GM18499 (cell line): ENCODE data around the gene ATP2B3.
A peak's percentile ranks its signal among the peaks of the same experiment; 100 is the strongest.
"Not testable (repeated sequence)": the region's sequence is repeated elsewhere in the genome, so short reads cannot be mapped to it uniquely, and the experiment has no call there.

Experiments used
- ATAC-seq: cut with Tn5 transposase; IDR thresholded peaks from one replicate; pipeline ENCODE4 v1.9.1; 2021; ENCODE audit warnings: moderate number of reproducible peaks; ENCODE audit not compliant: insufficient read depth, unreplicated experiment

ATP2B3 gene

DNA sequence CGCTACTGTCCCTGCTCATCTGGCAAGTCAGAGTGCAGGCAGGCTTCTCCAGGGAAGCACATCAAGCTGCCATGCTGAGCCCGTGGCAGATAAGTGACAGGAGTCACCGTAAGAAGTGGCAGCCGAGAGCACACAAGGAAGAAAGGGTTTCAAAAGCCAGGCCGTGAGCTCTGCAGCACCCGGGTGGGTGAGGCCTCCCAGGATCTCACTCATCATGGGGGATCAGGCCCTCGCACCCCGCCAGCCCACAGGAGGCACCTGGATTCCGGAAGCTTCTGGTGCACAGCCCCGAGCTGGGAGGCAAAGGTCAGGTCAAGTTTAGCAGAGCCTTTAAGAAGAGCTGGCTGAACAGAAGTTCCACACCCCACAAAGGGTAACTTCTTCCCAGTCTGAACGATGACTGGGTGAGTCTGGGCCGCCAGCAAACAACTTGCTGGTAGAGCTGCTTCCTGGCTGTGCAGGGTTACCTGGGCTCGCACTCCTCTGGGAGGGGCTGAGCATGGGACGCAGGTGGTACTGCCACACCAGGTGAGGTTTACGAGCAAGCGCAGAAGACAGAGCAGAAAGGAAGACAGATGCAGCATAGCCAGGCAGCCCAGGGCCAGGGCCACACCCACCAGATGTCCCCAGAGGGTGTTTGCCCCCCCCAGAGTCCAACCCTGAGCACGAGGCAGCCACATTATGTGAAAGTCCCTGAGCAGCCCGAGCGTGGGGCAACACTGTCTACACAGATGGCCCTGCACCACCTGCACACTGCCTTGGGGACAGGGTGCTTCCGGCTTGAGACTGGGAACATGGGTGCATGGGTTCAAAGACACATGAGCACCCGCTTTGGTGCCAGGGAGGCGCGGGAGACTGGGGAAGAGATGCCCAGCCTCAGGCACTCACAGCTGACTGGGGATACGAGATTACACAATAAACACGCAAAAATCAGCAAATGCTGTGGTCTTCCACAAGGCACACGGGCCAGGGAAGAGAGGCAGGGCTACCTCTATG lies 73.8 kb downstream of the ATP2B3 start:
- ATAC-seq, result no peak

DNA sequence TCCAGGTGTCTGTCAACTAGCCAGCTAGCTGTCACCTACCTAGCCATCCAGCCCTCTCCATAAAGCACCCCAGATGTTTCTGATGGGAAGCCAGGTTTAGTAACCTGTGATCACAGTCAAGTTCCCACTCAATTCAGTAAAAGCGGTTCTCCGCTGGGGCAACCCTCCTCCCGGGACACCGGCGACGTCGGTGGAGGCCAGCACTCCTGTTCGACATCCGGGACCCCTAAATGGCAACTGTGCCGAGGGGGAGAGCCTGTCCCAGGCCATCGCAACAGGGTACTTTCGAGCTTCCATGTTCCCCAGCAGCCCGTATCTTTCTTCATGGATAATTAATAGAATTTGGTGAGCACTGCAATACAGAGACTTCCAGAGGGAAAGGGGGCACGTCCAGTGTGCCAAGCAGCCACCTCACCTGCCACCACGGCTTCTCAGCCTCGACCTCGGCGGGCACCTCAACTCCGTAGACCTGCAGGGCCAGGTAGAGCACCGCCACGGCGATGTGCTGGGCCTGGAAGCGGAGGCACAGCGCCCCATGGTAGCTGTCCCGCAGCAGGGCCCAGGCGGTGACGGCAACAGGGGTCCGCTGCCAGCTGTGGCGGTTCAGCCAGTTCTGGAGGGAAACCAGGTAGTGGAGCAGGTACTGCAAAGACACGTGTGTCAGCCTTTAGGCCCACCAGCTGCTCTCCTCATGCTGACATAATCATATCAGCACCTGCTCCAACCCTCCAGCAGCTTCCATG lies 74.8 kb downstream of the ATP2B3 start:
- ATAC-seq, result no peak

DNA sequence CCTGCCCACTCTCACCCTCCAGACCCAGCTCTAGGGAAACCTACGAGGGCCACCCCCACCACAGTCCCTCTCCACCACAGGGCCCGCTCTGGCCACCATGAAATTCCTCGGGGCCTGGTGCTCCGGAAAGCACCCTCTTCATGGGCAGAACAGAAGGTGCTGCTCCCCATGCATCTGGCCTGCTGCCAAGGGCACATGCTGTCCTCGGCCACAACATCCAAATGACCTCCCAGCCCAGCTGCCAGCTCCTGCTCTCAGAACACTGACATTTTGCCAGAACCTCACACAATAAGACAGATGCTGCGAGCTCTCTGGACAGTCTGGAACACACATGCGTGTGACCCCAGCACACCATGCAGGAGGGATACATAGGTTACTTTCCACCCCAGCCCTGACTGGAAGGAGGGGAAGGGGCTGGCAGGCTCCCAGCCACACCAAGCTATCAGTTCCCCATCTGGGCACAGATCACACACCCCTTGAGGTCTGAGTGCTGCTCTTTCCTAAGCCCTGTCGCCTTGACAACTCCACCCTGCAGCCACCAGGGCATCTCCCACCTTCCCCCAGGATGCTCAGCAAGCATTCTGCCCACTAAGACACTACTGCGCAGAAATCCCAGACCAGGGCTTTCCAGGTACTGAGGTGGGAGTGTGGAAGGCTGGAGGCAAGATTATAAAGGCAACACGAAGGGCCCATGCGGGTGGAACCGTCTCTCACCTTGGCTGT lies 75.7 kb downstream of the ATP2B3 start:
- no peak for ATAC-seq

DNA sequence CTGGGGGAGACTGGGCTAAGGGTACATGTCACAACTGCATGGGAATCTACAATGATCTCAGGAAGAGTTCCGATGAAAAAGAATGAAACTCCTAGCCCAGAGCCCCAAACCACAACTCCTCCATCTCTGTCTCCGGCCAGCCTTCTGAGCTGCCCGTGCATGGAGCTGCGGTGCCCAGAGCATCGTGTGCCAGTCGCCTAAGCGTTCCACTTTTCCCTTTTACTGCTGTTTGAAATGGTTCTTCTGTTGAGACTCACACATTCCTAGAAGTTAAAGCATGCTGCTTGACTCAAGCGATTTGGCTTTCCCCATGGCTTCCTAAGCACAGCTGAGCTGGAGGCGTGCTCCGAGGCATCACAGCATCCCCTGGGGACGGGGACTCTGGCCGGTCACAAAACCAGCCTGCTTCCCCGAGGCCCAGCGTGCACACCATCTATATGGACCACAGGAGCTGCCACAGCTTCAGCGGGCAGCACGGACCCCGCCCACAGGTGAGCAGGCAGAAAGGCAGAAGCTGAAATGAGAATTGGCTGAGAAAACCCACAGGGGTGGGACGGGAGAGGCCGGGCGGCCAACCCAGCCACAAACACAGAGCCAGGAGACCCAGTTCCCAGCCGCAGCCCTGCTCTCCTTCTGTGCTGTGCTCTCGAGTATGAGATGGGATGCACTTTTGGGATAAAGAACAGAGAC lies 76.5 kb downstream of the ATP2B3 start:
- no peak for ATAC-seq

DNA sequence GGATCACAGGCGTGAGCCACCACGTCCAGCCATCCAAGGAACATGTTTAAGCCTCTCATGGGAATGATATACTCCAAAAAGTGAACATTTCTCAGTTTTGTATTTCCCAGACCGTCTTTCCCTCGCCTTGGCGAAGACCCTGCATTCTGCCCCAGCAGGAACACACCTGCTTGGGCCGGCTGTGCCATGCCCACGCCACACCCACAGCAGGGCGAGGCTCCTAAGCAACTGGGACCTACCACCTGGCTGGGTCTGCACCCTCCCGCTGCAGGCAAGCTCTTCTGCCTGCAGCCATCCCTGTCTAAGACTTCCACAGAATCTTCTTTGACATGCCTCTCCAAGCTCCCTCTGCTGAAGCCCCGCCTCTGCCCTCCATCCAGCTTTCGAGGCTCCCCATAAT lies 77.9 kb downstream of the ATP2B3 start:
- no peak for ATAC-seq

DNA sequence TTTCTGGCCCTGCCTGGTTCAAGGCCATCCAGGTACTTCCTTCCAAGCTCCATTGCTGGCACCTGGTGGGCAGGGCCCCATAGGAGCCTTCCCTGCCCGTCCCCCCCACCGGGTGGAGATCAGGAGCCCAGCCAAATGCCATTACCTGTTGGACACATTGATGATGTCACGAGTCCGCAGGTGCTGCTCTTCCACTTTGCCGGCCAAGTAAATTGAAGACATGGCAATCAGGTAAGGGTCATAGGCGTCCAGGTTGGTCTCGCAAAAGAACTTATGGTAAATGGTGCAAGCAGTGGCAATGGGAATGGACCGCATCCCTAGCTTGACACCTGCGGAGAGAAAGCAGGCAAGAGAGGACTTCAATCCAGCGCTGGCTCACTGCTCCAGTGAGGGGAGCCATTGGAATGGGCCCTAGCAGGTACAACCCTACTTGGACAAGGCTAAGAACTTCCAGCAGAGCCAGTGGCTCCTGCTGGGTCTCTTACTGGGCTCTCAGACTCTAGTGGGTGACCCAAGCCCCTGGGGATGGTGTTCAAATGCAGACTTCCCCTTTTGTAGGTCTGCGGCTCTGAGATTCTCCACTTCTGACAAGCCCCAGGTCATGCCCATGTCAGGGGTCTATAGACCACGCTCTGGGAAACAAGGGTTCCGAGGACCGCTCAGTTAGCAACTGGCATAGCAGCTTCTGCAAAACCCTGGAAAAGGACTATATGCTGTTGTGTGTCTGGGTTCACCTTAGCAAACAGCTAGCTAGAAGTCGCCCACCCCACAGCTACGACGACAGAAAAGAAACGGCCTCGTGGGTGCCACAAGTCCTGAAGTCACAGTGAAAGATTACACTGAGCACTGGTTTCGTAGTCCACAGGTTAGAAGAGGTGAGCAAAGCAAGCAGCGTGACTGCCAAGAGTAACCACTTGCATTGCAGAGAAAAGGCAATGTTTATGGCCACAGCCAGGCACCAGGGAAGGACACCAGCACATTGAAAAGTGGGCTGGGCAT lies 78.7 kb downstream of the ATP2B3 start:
- ATAC-seq, result no peak

DNA sequence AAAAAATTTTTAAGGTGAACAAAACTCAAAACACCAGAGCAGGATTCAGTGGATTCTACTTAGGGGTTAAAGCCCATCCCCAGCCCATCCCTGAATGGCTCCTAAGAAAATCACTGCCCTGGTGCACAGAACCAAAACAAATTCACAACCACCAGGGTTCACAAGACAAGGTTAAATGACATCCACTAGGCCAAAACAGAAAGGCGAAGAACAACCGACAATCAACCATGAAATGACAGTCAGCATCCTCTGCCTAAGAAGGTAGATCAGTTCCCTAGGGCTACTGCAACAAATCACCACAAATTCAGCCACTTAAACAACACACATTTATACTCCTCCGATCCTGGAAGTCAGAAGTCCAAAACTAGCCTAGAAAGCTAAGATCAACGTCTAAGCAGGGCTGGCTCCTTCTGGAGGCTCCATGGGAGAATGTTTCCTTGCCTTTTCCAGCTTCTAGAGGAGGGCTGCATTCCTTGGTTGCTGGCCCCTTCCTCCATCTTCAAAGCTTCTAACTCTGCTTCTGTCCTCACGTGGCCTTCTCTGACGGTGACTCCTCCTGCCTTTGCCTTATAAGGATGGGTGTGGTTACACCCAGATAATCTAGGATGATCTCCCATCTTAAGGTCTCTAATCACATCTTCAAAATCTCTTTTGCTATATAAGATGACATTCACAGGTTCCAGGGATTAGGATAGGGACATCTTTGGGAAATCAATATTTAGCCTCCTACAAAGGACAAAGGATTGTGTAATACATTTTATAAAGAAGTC lies 79.7 kb downstream of the ATP2B3 start:
- no peak for ATAC-seq

DNA sequence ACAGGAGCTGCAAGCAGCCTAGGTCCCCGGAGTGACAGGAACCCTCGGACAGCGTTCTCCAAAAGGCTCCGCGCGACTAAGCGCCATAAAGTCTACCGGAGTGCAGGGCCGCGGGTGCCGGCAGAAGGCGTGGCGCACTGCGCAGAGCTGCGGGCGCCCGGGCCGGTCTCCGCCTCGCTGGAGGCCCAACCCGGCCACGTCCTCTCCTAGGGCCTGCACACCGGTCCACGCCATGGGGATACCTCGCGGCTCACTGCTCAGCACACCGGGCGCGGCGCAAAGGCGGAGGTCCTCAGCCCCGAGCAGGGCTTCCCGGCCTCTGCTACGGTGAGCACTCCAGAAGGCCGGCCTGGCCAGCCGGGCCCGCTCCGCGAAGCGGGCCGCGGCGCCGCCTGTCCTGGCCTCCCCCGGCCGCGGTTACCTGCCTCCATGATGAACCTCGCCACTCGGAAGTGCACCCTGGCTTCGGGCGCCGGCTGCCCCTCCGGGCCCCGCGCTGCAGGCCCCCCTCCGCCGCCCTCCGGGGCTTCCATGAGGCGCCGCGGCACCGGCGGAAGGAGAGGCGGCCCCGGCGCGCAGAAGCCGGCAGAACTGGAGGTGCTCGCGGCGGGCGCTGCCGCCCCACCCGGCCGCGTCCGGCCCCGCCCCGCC lies 81.2 kb downstream of the ATP2B3 start, which contains the start of gene CCNQ:
Gene CCNQ, minus strand, starts transcription at position 599 of the 651 bp plus-strand sequence. Its CDS starts 66 bp downstream, at position 533.
- peak; percentile 12 for ATAC-seq

DNA sequence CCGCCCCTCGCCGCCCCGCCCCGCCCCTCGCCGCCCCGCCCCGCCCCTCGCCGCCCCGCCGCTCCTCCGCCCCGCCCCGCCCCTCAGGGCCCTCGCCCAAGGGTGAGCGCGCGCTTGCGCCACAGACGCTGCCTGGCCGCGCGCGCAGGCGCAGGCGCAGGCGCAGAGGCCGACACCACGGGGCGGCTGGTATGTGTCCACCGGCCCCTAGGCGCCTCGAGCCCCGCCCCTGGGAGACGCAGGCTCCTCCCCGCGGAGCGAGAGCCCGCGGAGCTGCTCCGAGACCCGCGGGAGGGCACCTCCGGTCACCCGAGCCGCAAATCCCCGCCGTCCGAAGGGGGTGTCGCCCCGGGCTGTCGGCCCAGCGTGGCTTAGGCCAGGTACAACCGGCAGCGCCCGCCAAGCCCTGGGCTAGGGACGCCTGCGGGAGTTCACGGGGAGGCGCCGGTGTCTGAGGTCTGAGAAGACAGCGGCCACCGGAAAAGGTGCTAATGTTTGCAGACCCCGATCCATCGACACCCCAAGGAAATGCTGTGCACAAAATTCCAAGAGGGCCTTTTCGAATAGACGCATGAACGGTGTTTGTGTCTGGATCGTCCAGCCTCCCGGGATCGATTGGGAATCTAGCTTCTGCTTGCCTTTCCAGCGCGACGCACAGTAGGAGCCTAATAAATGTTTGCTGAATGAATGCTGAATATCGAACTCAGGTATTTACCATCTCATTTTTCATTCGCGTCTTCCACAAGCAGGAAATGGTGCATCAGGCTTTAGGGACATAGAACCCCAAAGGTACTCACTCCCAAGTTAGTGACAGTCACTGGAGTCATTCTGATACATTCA lies 82.0 kb downstream of the ATP2B3 start:
- ATAC-seq, result peak; percentile 46

DNA sequence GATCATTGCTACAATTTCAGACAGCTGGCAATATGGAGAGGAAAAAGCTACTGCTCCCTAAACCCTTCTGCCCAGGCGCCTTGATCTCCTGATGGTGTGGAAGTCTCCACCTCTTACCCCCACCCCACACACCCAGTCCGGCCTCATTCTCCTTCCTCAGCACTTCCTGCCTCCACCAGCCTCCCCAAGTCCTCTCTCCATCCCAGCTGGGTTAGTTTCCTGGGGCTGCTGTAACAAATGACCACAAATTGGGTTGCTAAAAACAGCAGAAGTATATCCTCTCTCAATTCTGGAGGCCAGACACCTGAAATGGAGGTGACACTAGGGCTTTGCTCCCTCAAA lies 82.6 kb downstream of the ATP2B3 start:
- no peak for ATAC-seq

DNA sequence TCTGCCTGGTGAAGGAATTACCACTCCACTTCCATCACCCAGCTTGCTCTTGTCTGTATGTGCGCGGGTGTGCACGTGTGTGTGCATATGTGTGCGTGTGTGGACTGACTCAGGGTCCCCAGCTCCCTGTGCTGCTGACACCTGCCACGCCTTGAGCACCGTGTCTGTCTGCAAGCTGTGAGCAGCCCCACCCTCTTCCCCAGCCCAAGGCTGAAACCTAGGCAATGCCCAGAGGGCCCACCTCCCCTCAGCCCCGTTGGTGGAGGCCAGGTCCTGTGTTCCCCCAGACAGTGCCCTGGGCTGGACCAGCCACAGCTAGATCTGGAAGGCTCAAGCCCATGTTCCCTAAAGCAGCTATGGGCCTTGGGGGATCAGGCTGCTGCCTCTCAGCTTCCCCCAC lies 83.5 kb downstream of the ATP2B3 start:
- ATAC-seq, result no peak

DNA sequence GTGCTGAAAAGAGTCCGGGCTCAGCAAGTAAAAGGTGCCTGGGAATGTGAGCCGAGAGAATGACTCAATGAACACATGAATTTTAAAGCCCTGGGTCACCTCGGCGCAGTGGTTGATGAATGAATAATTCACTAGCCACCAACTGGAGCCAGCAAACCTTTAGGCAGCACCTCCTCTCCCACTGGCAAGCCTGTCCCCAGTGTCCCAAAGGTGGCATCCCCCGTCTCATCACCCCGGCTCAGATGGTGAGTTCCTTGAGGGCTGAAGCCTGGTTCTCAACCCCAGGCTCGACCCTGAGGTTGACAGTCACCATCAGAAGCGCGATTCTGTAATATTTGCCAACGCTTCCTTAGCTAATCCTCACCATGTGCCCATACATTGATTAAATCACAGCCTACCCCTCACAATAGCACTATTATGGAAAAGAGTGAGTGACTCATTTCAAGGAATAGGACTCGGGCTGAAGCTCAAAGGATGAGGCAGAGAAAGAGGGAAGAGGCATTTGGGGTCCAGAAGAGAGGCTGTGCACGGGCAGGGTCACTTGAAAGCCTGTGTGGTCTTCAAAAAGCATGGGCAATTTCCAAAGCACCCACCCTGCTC lies 84.2 kb downstream of the ATP2B3 start:
- no peak for ATAC-seq

DNA sequence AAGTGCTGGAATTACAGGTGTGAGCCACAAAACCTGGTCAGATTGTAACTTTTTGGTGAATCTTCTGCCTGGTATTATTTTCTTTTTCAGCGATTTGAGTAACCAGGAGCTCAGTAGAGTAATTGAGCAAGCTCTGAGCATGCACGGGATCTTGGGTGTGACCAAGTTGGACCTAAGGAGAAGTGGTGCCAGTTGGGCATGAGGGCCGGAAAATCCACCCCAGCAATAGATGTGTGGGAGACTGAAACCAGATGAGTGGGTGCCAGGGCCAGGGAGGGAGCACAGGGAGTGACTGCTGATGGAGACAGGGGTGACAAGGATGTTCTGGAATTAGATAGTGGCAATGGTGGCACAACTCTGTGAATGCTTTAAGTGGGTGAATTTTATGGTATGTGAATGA lies 85.2 kb downstream of the ATP2B3 start:
- ATAC-seq, result no peak

DNA sequence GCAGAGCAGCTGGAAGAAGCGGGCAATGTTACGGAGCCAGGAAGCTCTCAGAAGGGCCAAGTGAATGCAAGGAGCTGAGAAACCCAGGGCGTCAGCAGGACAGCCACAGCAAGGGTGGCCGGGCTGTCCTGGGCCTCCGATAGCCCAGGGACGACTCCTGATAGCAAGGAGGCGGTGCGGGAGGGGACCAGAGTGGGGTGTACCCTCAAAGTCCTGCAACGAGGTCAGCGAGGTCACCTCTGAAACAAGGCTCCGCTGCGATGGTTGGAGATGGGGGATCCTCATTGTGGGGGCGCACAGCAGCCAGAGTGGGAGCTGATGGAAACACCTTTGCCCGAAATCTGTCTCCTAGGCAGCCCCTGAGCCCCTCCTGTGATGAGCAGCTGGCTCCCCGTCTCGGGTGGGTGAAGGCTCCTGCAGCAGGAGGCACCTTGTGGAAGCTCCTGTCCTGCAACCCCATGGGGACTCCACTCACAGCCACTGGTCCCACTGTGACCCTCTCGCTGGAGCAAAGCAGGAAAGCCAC lies 85.8 kb downstream of the ATP2B3 start:
- ATAC-seq, result no peak

DNA sequence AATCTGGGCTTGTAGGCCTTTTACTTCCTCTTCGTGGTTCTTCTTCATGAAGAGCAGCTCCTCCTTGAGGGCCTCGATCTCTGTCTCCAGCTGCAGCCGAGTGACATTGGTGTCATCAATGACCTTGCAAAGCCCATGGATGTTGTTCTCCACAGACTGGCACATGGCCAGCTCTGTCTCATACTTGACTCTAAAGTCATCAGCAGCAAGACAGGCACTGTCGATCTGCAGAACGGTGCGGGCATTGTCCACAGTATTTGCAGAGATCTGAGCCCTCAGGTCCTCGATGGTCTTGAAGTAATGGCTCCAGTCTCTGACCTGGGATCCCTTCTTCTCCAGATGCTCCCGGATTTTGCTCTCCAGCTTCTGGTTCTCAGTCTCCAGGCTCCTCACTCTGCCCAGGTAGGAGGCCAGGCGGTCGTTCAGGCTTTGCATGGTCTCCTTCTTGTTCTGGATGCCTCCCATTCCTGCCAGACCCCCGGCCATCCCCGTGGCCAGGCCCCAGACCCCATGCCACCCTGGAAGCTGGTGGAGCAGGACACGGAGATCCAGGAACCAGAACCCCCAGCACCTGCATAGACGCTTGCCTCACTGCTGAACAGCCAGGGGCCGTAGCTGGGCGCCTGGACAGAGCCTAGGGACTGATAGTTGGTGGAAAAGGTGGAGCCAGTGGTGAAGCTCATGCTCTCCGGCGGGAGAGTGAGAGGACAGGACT lies 87.4 kb downstream of the ATP2B3 start:
- not testable (repeated sequence) for ATAC-seq

DNA sequence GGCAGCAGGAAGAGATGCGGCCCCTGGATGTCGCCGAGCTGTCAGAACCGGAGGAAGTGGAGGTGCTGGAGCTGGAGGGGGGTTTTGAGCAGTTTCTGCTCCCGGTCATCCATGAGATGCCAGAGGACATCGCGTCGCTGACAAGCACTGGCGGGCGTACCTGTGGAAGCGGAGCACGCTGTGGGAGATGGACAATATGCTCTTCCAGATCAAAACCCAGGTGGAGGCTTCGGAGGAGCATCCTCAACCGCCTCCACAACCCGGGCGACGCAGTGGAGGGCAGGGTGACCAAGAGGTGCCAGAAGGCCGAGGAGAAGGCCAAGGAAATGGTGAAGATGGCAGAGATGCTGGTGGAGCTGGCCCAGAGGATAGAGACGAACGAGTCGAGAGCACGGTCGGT lies 89.1 kb downstream of the ATP2B3 start:
- ATAC-seq, result no peak
